ENCODE results near the gene TMCO1.
"Not testable (repeated sequence)": the region's sequence is repeated elsewhere in the genome, so short reads cannot be mapped to it uniquely, and the experiment has no call there.

The TMCO1 gene

GRCh38 chr1:165768513-165769394 is at the start of gene TMCO1:
Gene TMCO1, minus strand, starts transcription at chr1:165768868. Its CDS starts 117 bp downstream, at chr1:165768751.
- peak; percentile 95 for DNase-seq

GRCh38 chr1:165816826-165817497 is 48.3 kb upstream of the TMCO1 start:
- no peak for DNase-seq

- no peak for DNase-seq
Measured at GRCh38 chr1:165816157-165816556, 47.5 kb upstream of the TMCO1 start.

GRCh38 chr1:165815725-165816124 is 47.1 kb upstream of the TMCO1 start:
- no peak for DNase-seq

- no peak for DNase-seq
Measured at GRCh38 chr1:165807613-165808012, 38.9 kb upstream of the TMCO1 start.

- DNase-seq, result not testable (repeated sequence)
Measured at GRCh38 chr1:165804513-165804912, 35.8 kb upstream of the TMCO1 start.

- no peak for DNase-seq
Measured at GRCh38 chr1:165799387-165799786, 30.7 kb upstream of the TMCO1 start.

GRCh38 chr1:165795894-165796293 is 27.2 kb upstream of the TMCO1 start:
- DNase-seq, result no peak

- no peak for DNase-seq
Measured at GRCh38 chr1:165793951-165794350, 25.3 kb upstream of the TMCO1 start.

GRCh38 chr1:165787741-165788140 is 19.1 kb upstream of the TMCO1 start:
- no peak for DNase-seq

GRCh38 chr1:165783519-165783918 is 14.9 kb upstream of the TMCO1 start:
- DNase-seq, result not testable (repeated sequence)

- DNase-seq, result not testable (repeated sequence)
Measured at GRCh38 chr1:165778197-165778596, 9.5 kb upstream of the TMCO1 start.

- no peak for DNase-seq
Measured at GRCh38 chr1:165773324-165773965, 4.8 kb upstream of the TMCO1 start.

- no peak for DNase-seq
Measured at GRCh38 chr1:165772739-165773138, 4.1 kb upstream of the TMCO1 start.

- no peak for DNase-seq
Measured at GRCh38 chr1:165764277-165764676, 4.4 kb downstream of the TMCO1 start.

GRCh38 chr1:165763442-165763841 is 5.2 kb downstream of the TMCO1 start:
- no peak for DNase-seq

- no peak for DNase-seq
Measured at GRCh38 chr1:165762725-165763124, 5.9 kb downstream of the TMCO1 start.

- DNase-seq, result no peak
Measured at GRCh38 chr1:165759095-165759494, 9.6 kb downstream of the TMCO1 start.

- DNase-seq, result no peak
Measured at GRCh38 chr1:165755393-165756010, 13.2 kb downstream of the TMCO1 start.

- DNase-seq, result no peak
Measured at GRCh38 chr1:165753934-165754333, 14.7 kb downstream of the TMCO1 start.

GRCh38 chr1:165748550-165748949 is 20.1 kb downstream of the TMCO1 start:
- no peak for DNase-seq

- DNase-seq, result no peak
Measured at GRCh38 chr1:165747632-165748447, 20.8 kb downstream of the TMCO1 start.

All from NCI-H2107 (cell line).